Testis (tissue), 3 donors: ENCODE measurements around the gene RTL10. TPM values are rescaled to one million over a fixed set of nuclear protein-coding genes. Genes with fewer than 3 reads are reported as not detected.

Experiments used
- DNase-seq: peaks from one replicate; pipeline ENCODE4 v3.0.0-alpha.2; 2019
- H3K27ac ChIP-seq, 2 donors: fragments of 200-600 bp; sonication (generic); one replicate each; pipeline ENCODE4 v1.5.1; 2019
- H3K27me3 ChIP-seq: fragments of 200-600 bp; sonication (generic); one replicate; pipeline ENCODE4 v1.5.1; 2019
- H3K36me3 ChIP-seq: fragments of 200-600 bp; sonication (generic); one replicate; pipeline ENCODE4 v1.5.1; 2017; ENCODE audit warnings: low read depth; ENCODE audit errors: missing control alignments
- H3K4me1 ChIP-seq: fragments of 200-600 bp; sonication (generic); one replicate; pipeline ENCODE4 v1.5.1; 2019
- H3K4me3 ChIP-seq, 2 donors: fragments of 200-600 bp; sonication (generic); one replicate each; pipeline ENCODE4 v1.5.1; 2017 to 2019
- H3K9me3 ChIP-seq: fragments of 200-600 bp; sonication (generic); one replicate; pipeline ENCODE4 v1.5.1; 2017
- POLR2A ChIP-seq: fragments of 450-650 bp; IDR thresholded peaks from one replicate; pipeline ENCODE4 v1.6.1; 2017; ENCODE audit warnings: antibody characterized with exemption, mild to moderate bottlenecking, moderate library complexity
- WGBS, 2 donors: methylation state at CpG; one replicate each; pipeline ENCODE4 v1.1.5; 2018; 5-methylcytosine and 5-hydroxymethylcytosine counted together
- intact Hi-C: fragments of 100-400 bp; cut with DNase I; formaldehyde crosslinking; loops from one replicate; pipeline ENCODE4 v1.15.1; 2023; ENCODE audit warnings: low total_unique reads
- polyA plus RNA-seq: library from polyadenylated mRNA; stranded (reverse); fragments of 350-450 nt; fragmentation: Illumina TruSeq; extraction: RNeasy Lipid Tissue Mini Kit (QIAGEN cat#74804); gene quantifications from one replicate; pipeline ENCODE4 v1.2.3, GENCODE V29; 2014; ENCODE audit warnings: low read depth, low replicate concordance; ENCODE audit not compliant: insufficient read depth
- total RNA-seq, 2 donors: library from RNA; depleted of rRNA; stranded (reverse); fragments of >200 nt; gene quantifications; one replicate each; pipeline ENCODE4 v1.2.3, GENCODE V29; 2016
- TF ChIP-seq, protein P1 (sequence below), 3 experiments: fragments of 450-650 bp in 2 of 3; fragments of 200-600 bp in 1 of 3; sonication (generic) in 1 of 3; IDR thresholded peaks; one replicate each; pipeline ENCODE4 v1.5.1; 2016 to 2019; ENCODE audit warnings: antibody characterized with exemption in 3 of 3, mild to moderate bottlenecking in 2 of 3, moderate library complexity in 1 of 3

The RTL10 gene
- total and polyA plus RNA-seq, 3 donors from 2014 or later: 10.9 to 14.7 (median 11.0) TPM

DNA sequence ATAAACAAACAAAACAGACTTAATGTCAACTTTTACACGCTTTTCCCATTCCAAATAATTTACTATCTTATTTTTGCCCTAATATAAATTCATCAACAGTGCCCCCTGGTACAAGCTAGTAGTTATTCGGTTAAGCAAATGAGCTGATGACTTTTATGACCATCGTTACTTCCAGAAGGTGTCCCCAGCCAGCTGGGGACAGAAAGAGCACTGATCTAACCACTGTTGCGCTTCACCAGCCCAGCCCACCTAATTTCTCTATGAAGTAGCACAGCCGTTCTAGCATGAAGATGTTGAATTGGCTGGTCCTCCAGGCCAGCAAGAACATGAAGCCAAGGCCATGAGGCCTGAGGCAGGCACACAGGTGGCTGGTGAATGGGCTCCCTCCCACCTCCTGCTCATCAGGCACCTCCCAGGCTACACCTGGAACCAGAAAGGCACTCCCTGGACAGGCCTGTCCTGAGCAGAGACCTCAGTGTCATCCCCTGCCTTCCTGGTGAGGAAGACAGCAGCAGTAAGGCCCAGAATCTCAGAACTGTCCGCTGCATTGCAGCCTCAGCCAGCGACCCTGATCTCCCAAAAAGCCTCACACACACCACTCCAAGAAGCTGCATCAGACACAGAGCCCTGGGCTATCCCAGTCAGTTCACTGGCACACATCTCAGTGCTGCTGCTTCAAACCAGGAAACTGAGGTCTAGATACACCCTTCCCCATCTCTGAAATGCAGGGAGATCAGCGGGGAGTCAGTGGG lies 12.9 kb downstream of the RTL10 start:
- no peaks in the 10 kb centered on the region for H3K4me1 ChIP-seq
- intact Hi-C loops: no loop called here
- no peak for DNase-seq
- no peaks in the 10 kb centered on the region for H3K9me3 ChIP-seq
- no peak overlapping the region for H3K27ac ChIP-seq
- no peaks in the 10 kb centered on the region for H3K27me3 ChIP-seq
- no peak overlapping the region for H3K4me3 ChIP-seq
- H3K36me3 ChIP-seq: no peaks in the 10 kb centered on the region
- WGBS, 2 donors: 81 to 85% methylated on average over 8 of the region's 8 CpGs
- TF ChIP-seq, protein P1, sequence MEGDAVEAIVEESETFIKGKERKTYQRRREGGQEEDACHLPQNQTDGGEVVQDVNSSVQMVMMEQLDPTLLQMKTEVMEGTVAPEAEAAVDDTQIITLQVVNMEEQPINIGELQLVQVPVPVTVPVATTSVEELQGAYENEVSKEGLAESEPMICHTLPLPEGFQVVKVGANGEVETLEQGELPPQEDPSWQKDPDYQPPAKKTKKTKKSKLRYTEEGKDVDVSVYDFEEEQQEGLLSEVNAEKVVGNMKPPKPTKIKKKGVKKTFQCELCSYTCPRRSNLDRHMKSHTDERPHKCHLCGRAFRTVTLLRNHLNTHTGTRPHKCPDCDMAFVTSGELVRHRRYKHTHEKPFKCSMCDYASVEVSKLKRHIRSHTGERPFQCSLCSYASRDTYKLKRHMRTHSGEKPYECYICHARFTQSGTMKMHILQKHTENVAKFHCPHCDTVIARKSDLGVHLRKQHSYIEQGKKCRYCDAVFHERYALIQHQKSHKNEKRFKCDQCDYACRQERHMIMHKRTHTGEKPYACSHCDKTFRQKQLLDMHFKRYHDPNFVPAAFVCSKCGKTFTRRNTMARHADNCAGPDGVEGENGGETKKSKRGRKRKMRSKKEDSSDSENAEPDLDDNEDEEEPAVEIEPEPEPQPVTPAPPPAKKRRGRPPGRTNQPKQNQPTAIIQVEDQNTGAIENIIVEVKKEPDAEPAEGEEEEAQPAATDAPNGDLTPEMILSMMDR (IDR thresholded peaks at IDR 0.05): no peak
- TF ChIP-seq POLR2A: no peak

DNA sequence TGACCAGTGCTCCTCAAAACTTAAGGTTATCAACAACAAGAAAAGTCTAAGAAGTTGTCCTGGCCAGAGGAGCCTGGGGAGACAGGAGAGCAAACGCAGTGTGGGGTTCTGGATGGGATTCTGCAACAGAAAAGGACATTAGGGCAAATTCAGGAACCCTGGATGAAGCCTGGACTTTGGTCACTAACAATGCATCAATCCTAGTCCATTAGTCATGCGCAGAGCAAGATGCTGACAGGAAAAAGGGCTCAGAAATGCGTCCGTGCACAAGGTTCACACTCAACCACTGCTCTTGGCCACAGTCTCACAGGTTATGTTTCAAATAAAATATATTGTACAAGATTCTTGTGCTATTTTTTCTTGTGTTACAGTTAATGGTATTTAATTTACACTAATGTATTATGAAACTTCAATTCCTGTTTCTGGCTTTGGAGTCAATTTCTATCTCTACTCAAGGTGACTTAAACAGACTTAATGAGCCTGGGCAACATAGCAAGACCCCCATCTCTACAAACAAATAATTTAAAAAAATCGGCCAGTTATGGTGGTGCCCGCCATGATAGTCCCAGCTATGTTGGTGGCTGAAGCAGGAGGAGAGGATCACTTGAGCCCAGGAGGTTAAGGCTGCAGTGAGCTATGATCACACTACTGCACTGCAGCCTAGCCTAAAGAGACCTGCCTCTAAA lies 13.6 kb downstream of the RTL10 start:
- Histone ChIP-seq H3K4me1 (no peaks in the 10 kb centered on the region), H3K27me3 (no peaks in the 10 kb centered on the region), H3K36me3 (no peaks in the 10 kb centered on the region), H3K4me3 (no peak overlapping the region), H3K9me3 (no peaks in the 10 kb centered on the region), H3K27ac (no peak overlapping the region)
- WGBS, 2 donors: 95 to 96% methylated on average over 6 of the region's 6 CpGs
- intact Hi-C loops: no loop called here
- DNase-seq: no peak
- TF ChIP-seq POLR2A: no peak
- TF ChIP-seq, protein P1 (IDR thresholded peaks at IDR 0.05): no peak

DNA sequence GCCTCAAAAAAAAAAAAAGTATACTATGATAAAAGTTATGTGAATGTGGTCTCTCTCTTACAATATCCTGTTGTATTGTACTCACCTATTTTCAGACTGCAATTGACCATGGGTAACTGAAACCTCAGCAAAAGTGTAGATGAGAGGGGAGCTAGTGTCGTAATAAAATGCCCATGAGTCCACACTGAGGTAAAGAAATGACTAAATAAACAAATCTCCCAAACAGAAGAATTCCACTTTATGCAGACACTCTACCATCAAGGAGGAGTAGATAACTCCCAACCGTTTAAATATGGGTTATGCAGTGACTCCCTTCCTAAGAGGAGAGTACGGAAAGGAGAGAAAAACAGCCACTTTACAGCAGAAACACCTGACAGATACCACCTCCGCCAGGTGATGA lies 14.6 kb downstream of the RTL10 start:
- no peak overlapping the region for H3K27ac ChIP-seq
- no peaks in the 10 kb centered on the region for H3K4me1 ChIP-seq
- DNase-seq: no peak
- H3K4me3 ChIP-seq: no peak overlapping the region
- H3K27me3 ChIP-seq: no peaks in the 10 kb centered on the region
- no peaks in the 10 kb centered on the region for H3K36me3 ChIP-seq
- WGBS, 2 donors: 86% methylated on average over 4 of the region's 4 CpGs
- intact Hi-C loops: no loop called here
- no peaks in the 10 kb centered on the region for H3K9me3 ChIP-seq
- TF ChIP-seq, protein P1 (IDR thresholded peaks at IDR 0.05): no peak
- no peak for TF ChIP-seq POLR2A

DNA sequence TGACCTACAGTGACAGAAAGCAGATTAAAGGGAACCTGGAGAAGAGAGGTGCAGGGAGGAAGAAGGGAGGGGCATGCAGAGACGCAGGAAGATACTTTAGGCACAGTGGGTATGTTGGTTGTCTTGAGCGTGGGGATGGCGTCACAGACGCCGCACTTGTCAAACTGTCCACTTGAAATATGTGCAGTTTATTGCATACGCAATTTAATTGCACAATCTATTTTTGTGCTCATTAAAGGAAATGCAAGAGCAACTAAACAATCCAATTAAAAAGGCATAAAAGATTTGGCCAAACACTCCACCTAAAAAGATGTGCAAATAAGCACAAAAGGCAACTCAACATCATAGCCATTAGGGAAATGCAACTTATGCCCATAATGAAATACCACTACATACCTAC lies 16.8 kb downstream of the RTL10 start:
- H3K4me1 ChIP-seq: no peaks in the 10 kb centered on the region
- H3K9me3 ChIP-seq: no peaks in the 10 kb centered on the region
- H3K4me3 ChIP-seq: no peak overlapping the region
- no peak for DNase-seq
- no peaks in the 10 kb centered on the region for H3K36me3 ChIP-seq
- no peaks in the 10 kb centered on the region for H3K27me3 ChIP-seq
- TF ChIP-seq, protein P1 (IDR thresholded peaks at IDR 0.05): no peak
- TF ChIP-seq POLR2A: no peak
- intact Hi-C loops: no loop called here
- H3K27ac ChIP-seq: no peak overlapping the region
- 91 to 93% methylated on average over 6 of the region's 6 CpGs for WGBS, 2 donors
